Thyroid gland (tissue), 4 donors: Measurements from ENCODE around the gene CLN6.
"Not testable (repeated sequence)": the region's sequence is repeated elsewhere in the genome, so short reads cannot be mapped to it uniquely, and the experiment has no call there.

Source experiments
- CTCF ChIP-seq, 6 experiments: fragments of 200-600 bp in 3 of 6; fragments of 450-650 bp in 3 of 6; sonication (generic) in 3 of 6; IDR thresholded peaks; one replicate each; pipeline ENCODE4 v1.5.1; 2016 to 2019; ENCODE audit warnings: antibody characterized with exemption in 6 of 6, mild to moderate bottlenecking in 2 of 6, inconsistent platforms in 1 of 6, moderate library complexity in 1 of 6
- POLR2A ChIP-seq, 2 donors: fragments of 450-650 bp; IDR thresholded peaks; one replicate each; pipeline ENCODE4 v1.6.1; 2017; ENCODE audit warnings: antibody characterized with exemption in 2 of 2, mild to moderate bottlenecking in 2 of 2, moderate library complexity in 1 of 2

- TF ChIP-seq CTCF, POLR2A (IDR thresholded peaks at IDR 0.05): not testable (repeated sequence)
Observed at GRCh38 chr15:68221530-68222431, 7.7 kb downstream of the CLN6 start.
